Smooth muscle cell of bladder (primary cell): Measurements from ENCODE around the gene NPPB. TPM values are rescaled to one million over a fixed set of nuclear protein-coding genes. Genes with fewer than 3 reads are reported as not detected.

ENCODE experiments used
- total RNA-seq: library from RNA; depleted of rRNA; stranded (reverse); fragments of >200 nt; gene quantifications from 2 replicates; pipeline ENCODE4 v1.2.3, GENCODE V29; 2014

Gene NPPB
- total RNA-seq, result not detected in 2 replicates

GRCh38 chr1:11858613-11858967 lies at the start of gene NPPB:
NPPB (minus strand) TSS chr1:11858945; CDS start chr1:11858833, 112 bp downstream.

GRCh38 chr1:11847667-11848372 lies 10.9 kb downstream of the NPPB start, which contains the start of gene NPPA:
NPPA (minus strand) TSS chr1:11847783; CDS start chr1:11847684, 99 bp downstream.

Other genes starting within 250 kb of the NPPB start
- gene FBXO2, start 204.5 kb downstream of the NPPB start, total RNA-seq, result 1.7 and 2.8 TPM in 2 replicates
- 12.8 and 13.7 TPM in 2 replicates for gene FBXO44, start 204.1 kb downstream of the NPPB start, total RNA-seq
- 8.0 and 8.3 TPM in 2 replicates for gene FBXO6, start 194.7 kb downstream of the NPPB start, total RNA-seq
- gene MAD2L2, start 177.8 kb downstream of the NPPB start, total RNA-seq, result 31.5 and 32.6 TPM in 2 replicates
- not detected in 2 replicates for gene DRAXIN, start 167.2 kb downstream of the NPPB start, total RNA-seq
- gene AGTRAP, start 122.8 kb downstream of the NPPB start, total RNA-seq, result 49.1 and 64.1 TPM in 2 replicates
- gene C1orf167, start 96.8 kb downstream of the NPPB start, total RNA-seq, result 0.57 and 1.0 TPM in 2 replicates
- gene MTHFR, start 53.0 kb downstream of the NPPB start, total RNA-seq, result 26.2 and 33.7 TPM in 2 replicates
- gene CLCN6, start 52.8 kb downstream of the NPPB start, total RNA-seq, result 8.0 and 11.6 TPM in 2 replicates
- gene NPPA, start 11.2 kb downstream of the NPPB start, total RNA-seq, result not detected in 2 replicates
- 47.4 and 64.3 TPM in 2 replicates for gene KIAA2013, start 67.5 kb upstream of the NPPB start, total RNA-seq
- 256 and 451 TPM in 2 replicates for gene PLOD1, start 75.8 kb upstream of the NPPB start, total RNA-seq
- 37.8 and 50.9 TPM in 2 replicates for gene MFN2, start 121.5 kb upstream of the NPPB start, total RNA-seq
- 24.6 and 27.0 TPM in 2 replicates for gene MIIP, start 160.6 kb upstream of the NPPB start, total RNA-seq
- 0.14 and 0.28 TPM in 2 replicates for gene TNFRSF8, start 204.4 kb upstream of the NPPB start, total RNA-seq